Keratinocyte (primary cell): ENCODE measurements around the gene PROM1. TPM values are rescaled to one million over a fixed set of nuclear protein-coding genes. Genes with fewer than 3 reads are reported as not detected.

Experiments
- DNase-seq: peaks from one replicate; pipeline ENCODE4 v3.0.0-alpha.2; 2011; ENCODE audit warnings: low read depth, missing footprints, low spot score
- FAIRE-seq: peaks from 2 replicates; lab custom pipeline; 2011; peaks lifted over from hg19 to GRCh38; lab: Jason Lieb, UNC
- H2AFZ ChIP-seq: 2 replicates; pipeline ENCODE4 v1.6.0; 2012; ENCODE audit warnings: low read length, control low read depth, inconsistent platforms; ENCODE audit not compliant: control insufficient read depth
- H3K27ac ChIP-seq: 2 replicates; pipeline ENCODE4 v1.5.1; 2011; ENCODE audit warnings: low read length; ENCODE audit not compliant: control insufficient read depth, insufficient read depth
- H3K27me3 ChIP-seq: 3 replicates; pipeline ENCODE4 v1.6.0; 2011; ENCODE audit warnings: low read length; ENCODE audit not compliant: control insufficient read depth, insufficient read depth; ENCODE audit errors: extremely low read depth
- H3K36me3 ChIP-seq, 2 experiments: 2 replicates in 1 of 2; 3 replicates in 1 of 2; pipeline ENCODE4 v1.5.1; 2011; ENCODE audit warnings: low read length in 2 of 2, mild to moderate bottlenecking in 1 of 2; ENCODE audit not compliant: control insufficient read depth in 2 of 2, insufficient read depth in 2 of 2; ENCODE audit errors: extremely low read depth in 1 of 2
- H3K4me1 ChIP-seq: 3 replicates; pipeline ENCODE4 v1.5.1; 2011; ENCODE audit warnings: low read length; ENCODE audit not compliant: control insufficient read depth, insufficient read depth; ENCODE audit errors: extremely low read depth
- H3K4me2 ChIP-seq: 3 replicates; pipeline ENCODE4 v1.6.0; 2011; ENCODE audit warnings: low read depth, low read length; ENCODE audit not compliant: control insufficient read depth, insufficient read depth; ENCODE audit errors: extremely low read depth
- H3K4me3 ChIP-seq, 3 experiments: fragments of 200-600 bp in 1 of 3; sonication (generic) in 1 of 3; 2 replicates in 2 of 3; 3 replicates in 1 of 3; pipeline ENCODE4 v1.5.1; 2011 to 2016; ENCODE audit warnings: low read length in 3 of 3, mild to moderate bottlenecking in 3 of 3, control low read depth in 2 of 3, inconsistent platforms in 1 of 3, low read depth in 1 of 3, mixed read lengths in 1 of 3, mixed run types in 1 of 3, moderate library complexity in 1 of 3; ENCODE audit not compliant: control insufficient read depth in 2 of 3, insufficient read depth in 2 of 3; ENCODE audit errors: extremely low read depth in 1 of 3
- H3K79me2 ChIP-seq: 2 replicates; pipeline ENCODE4 v1.6.0; 2012; ENCODE audit warnings: low read length; ENCODE audit not compliant: control insufficient read depth, insufficient read depth
- H3K9ac ChIP-seq: 3 replicates; pipeline ENCODE4 v1.6.0; 2011; ENCODE audit warnings: low read length; ENCODE audit not compliant: control insufficient read depth, insufficient read depth; ENCODE audit errors: extremely low read depth
- H3K9me1 ChIP-seq: 3 replicates; pipeline ENCODE4 v1.6.0; 2011; ENCODE audit warnings: low read length; ENCODE audit not compliant: control insufficient read depth, insufficient read depth; ENCODE audit errors: extremely low read depth
- H3K9me3 ChIP-seq: 2 replicates; pipeline ENCODE4 v1.5.1; 2012; ENCODE audit warnings: low read depth, low read length; ENCODE audit not compliant: control insufficient read depth
- H4K20me1 ChIP-seq: 3 replicates; pipeline ENCODE4 v1.6.0; 2011; ENCODE audit warnings: low read length; ENCODE audit not compliant: control insufficient read depth, insufficient read depth; ENCODE audit errors: extremely low read depth
- CTCF ChIP-seq, 3 experiments: IDR thresholded peaks in 1 of 3; conservative IDR thresholded peaks in 1 of 3; optimal IDR thresholded peaks in 1 of 3; 2 replicates in 2 of 3; 3 replicates in 1 of 3; pipeline versions ENCODE3 to v1.5.1; 2011; ENCODE audit warnings: low read length in 3 of 3, mild to moderate bottlenecking in 3 of 3, moderate library complexity in 2 of 3, control low read depth in 1 of 3, inconsistent platforms in 1 of 3; ENCODE audit not compliant: insufficient read depth in 2 of 3; ENCODE audit errors: extremely low read depth in 1 of 3
- EZH2 ChIP-seq: IDR thresholded peaks from one replicate; pipeline ENCODE4 v1.6.1; 2012; ENCODE audit warnings: inconsistent platforms, mild to moderate bottlenecking, low read length, moderate library complexity
- dilution Hi-C: fragments of 300-500 bp; cut with MboI; formaldehyde crosslinking; loops from one replicate; pipeline ENCODE4 v1.7.0; 2020; ENCODE audit warnings: low sequenced_read_pairs; ENCODE audit not compliant: extremely low pct_ligation_motif_present
- polyA plus RNA-seq, 5 experiments: library from polyadenylated mRNA; depleted of rRNA in 3 of 5; stranded (reverse) in 3 of 5; stranded (forward) in 1 of 5; unstranded in 1 of 5; fragments of >200 nt; gene quantifications; 1 replicate in 1 of 5; 2 replicates in 3 of 5; 3 replicates in 1 of 5; pipeline versions ENCODE4 v1.2.1 to v1.2.3, GENCODE V29; 2011 to 2012; ENCODE audit warnings: missing spikeins in 2 of 5, low read depth in 1 of 5, low replicate concordance in 1 of 5

The PROM1 gene
- polyA plus RNA-seq, 1 donor (not counting 4 experiments of a cell fraction or from before 2014, with no cell fraction given): not detected

- Histone ChIP-seq H3K9ac (no peak overlapping the region), H3K36me3 (no peaks in the 10 kb centered on the region), H3K27me3 (peaks cover 8% of the 10 kb centered on the region), H3K9me1 (no peaks in the 10 kb centered on the region), H3K27ac (no peak overlapping the region), H3K4me3 (no peak overlapping the region), H3K9me3 (no peaks in the 10 kb centered on the region), H3K4me2 (no peak overlapping the region), H4K20me1 (no peaks in the 10 kb centered on the region), H3K4me1 (no peaks in the 10 kb centered on the region), H3K79me2 (no peaks in the 10 kb centered on the region), H2AFZ (no peak overlapping the region)
- DNase-seq (no peak), FAIRE-seq (no peak)
- TF ChIP-seq EZH2 (no peak), CTCF (optimal IDR thresholded peaks at IDR 0.05 in 1 of 3, IDR thresholded peaks at IDR 0.05 in 1 of 3, conservative IDR thresholded peaks at IDR 0.05 in 1 of 3; ENCODE audit: extremely low read depth in 1 of 3, insufficient read depth in 2 of 3, low read length in 3 of 3) (no peak)
- dilution Hi-C loops: no loop called here
Measured at GRCh38 chr4:16025268-16025667, 58.6 kb downstream of the PROM1 start.

DNA sequence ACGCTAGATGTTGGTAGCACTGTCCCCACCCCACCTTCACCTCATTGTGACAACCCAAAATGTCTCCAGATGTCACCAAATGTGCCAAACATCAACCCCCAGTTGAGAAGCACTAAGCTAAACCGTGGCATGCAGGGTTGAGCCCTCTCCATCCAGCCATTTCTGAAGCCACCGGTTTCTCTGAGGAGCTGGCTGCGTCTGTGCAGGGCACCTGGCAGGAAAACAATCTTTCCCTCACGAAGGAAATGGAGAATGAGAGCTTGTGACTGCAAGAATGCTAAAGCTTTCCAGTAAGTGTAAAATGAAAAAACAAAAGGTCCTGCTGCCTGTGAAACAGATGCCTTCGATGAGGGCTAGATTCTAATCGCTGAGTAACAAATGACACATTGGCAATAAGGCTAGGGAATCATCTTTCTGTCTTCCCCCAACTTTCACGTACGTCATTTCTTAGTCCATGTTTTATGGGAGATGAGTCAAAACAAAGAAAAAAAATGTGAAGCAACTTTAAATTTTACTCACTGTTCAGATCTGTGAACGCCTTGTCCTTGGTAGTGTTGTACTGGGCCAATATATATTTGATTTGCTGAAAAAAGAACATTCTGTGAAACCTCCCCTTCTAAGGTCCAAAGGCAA is 59.9 kb downstream of the PROM1 start:
- Histone ChIP-seq H3K4me2 (no peak overlapping the region), H3K9me3 (no peaks in the 10 kb centered on the region), H3K36me3 (no peaks in the 10 kb centered on the region), H3K79me2 (no peaks in the 10 kb centered on the region), H4K20me1 (no peaks in the 10 kb centered on the region), H2AFZ (no peak overlapping the region), H3K27ac (no peak overlapping the region), H3K4me3 (no peak overlapping the region), H3K4me1 (no peaks in the 10 kb centered on the region), H3K9me1 (no peaks in the 10 kb centered on the region), H3K9ac (no peak overlapping the region), H3K27me3 (peaks cover 11% of the 10 kb centered on the region)
- FAIRE-seq: no peak
- TF ChIP-seq CTCF (optimal IDR thresholded peaks at IDR 0.05 in 1 of 3, IDR thresholded peaks at IDR 0.05 in 1 of 3, conservative IDR thresholded peaks at IDR 0.05 in 1 of 3; ENCODE audit: extremely low read depth in 1 of 3, insufficient read depth in 2 of 3, low read length in 3 of 3): no peak
- TF ChIP-seq EZH2: no peak
- dilution Hi-C loops: no loop called here
- no peak for DNase-seq
